Natural killer cell (primary cell): ENCODE measurements around the gene THSD7B. TPM values are rescaled to one million over a fixed set of nuclear protein-coding genes. Genes with fewer than 3 reads are reported as not detected.

Experiments
- ATAC-seq, 3 donors: fragments of 150-1000 bp in 2 of 3; fragments of 200-7000 bp in 1 of 3; cut with Tn5 transposase; 1 replicate in 1 of 3; 2 replicates in 2 of 3; pipeline ENCODE4 v1.10.0; 2021; ENCODE audit warnings: mild to moderate bottlenecking in 2 of 3, moderate library complexity in 2 of 3
- DNase-seq, 2 donors: peaks; one replicate each; pipeline versions ENCODE4 v3.0.0 to v3.0.0-alpha.2; 2013 to 2021; ENCODE audit warnings: mixed read lengths in 1 of 2
- H3K27ac ChIP-seq: one replicate; pipeline ENCODE4 v1.5.1; 2013; ENCODE audit warnings: mild to moderate bottlenecking, low read length
- H3K27me3 ChIP-seq: one replicate; pipeline ENCODE4 v1.6.1; 2013; ENCODE audit warnings: low read length; ENCODE audit not compliant: control insufficient read depth, insufficient read depth
- H3K36me3 ChIP-seq: one replicate; pipeline ENCODE4 v1.6.1; 2013; ENCODE audit warnings: low read length; ENCODE audit not compliant: control insufficient read depth, insufficient read depth
- H3K4me1 ChIP-seq: one replicate; pipeline ENCODE4 v1.6.1; 2013; ENCODE audit warnings: low read length; ENCODE audit not compliant: control insufficient read depth, insufficient read depth
- H3K4me3 ChIP-seq: one replicate; pipeline ENCODE4 v1.5.1; 2013; ENCODE audit warnings: low read length
- H3K9me3 ChIP-seq: one replicate; pipeline ENCODE4 v1.6.1; 2013; ENCODE audit warnings: low read length; ENCODE audit not compliant: control insufficient read depth, insufficient read depth
- H3K27ac Mint-ChIP-seq, 2 donors: one replicate each; pipeline ENCODE4 v1.8.0; 2022; ENCODE audit warnings: mild to moderate bottlenecking in 2 of 2, mixed read lengths in 2 of 2, moderate library complexity in 1 of 2
- H3K27me3 Mint-ChIP-seq, 2 donors: one replicate each; pipeline ENCODE4 v1.8.0; 2022; ENCODE audit warnings: low read depth in 2 of 2, mixed read lengths in 2 of 2
- H3K36me3 Mint-ChIP-seq: one replicate; pipeline ENCODE4 v1.8.0; 2022; ENCODE audit warnings: mixed read lengths
- H3K4me1 Mint-ChIP-seq, 2 donors: one replicate each; pipeline ENCODE4 v1.8.0; 2022; ENCODE audit warnings: mixed read lengths in 2 of 2
- H3K4me3 Mint-ChIP-seq: one replicate; pipeline ENCODE4 v1.8.0; 2022; ENCODE audit warnings: mild to moderate bottlenecking, moderate library complexity, mixed read lengths
- H3K9me3 Mint-ChIP-seq, 2 donors: one replicate each; pipeline ENCODE4 v1.8.0; 2022; ENCODE audit warnings: mixed read lengths in 2 of 2
- CTCF ChIP-seq: fragments of 200-600 bp; IDR thresholded peaks from one replicate; pipeline ENCODE4 v1.8.0; 2022; ENCODE audit warnings: antibody characterized with exemption
- WGBS: methylation state at CpG from one replicate; pipeline ENCODE4 v1.1.7; 2013; ENCODE audit warnings: missing lambda C conversion rate; ENCODE audit not compliant: insufficient coverage; 5-methylcytosine and 5-hydroxymethylcytosine counted together
- intact Hi-C: fragments of 100-400 bp; cut with micrococcal nuclease; formaldehyde crosslinking; loops from one replicate; pipeline ENCODE4 v1.14.2; 2022
- total RNA-seq, 4 donors: library from RNA; stranded (reverse); fragments of 120-200 nt in 1 of 4; gene quantifications; one replicate each; pipeline versions ENCODE4 v1.2.3 to v1.2.4, GENCODE V29; 2013 to 2022

The THSD7B gene
- total RNA-seq, 3 donors from 2014 or later (not counting 1 experiment from before 2014, with no cell fraction given): not detected

- 78% methylated on average over 2 of the region's 2 CpGs for WGBS
- no peaks in the 10 kb centered on the region for H3K4me1 Mint-ChIP-seq
Observed at GRCh38 chr2:137039482-137040152, 274.3 kb downstream of the THSD7B start.

GRCh38 chr2:137047369-137047768 lies 282.0 kb downstream of the THSD7B start:
- Histone ChIP-seq H3K4me3 (no peak overlapping the region), H3K27me3 (no peaks in the 10 kb centered on the region), H3K27ac (no peak overlapping the region), H3K9me3 (no peaks in the 10 kb centered on the region), H3K4me1 (no peaks in the 10 kb centered on the region), H3K36me3 (no peaks in the 10 kb centered on the region)
- Mint-ChIP-seq H3K27ac (no peak overlapping the region), H3K4me1 (no peaks in the 10 kb centered on the region), H3K4me3 (no peak overlapping the region), H3K27me3 (no peaks in the 10 kb centered on the region), H3K36me3 (no peaks in the 10 kb centered on the region), H3K9me3 (peaks cover 5 to 7% of the 10 kb centered on the region in 2 donors)
- 88% methylated on average over 5 of the region's 5 CpGs for WGBS
- intact Hi-C loops: no loop called here
- ATAC-seq: no peak
- no peak for TF ChIP-seq CTCF
- DNase-seq: no peak

More at GRCh38 chr2:137039482-137040152, 274.3 kb downstream of the THSD7B start:
- Mint-ChIP-seq H3K27ac (no peak overlapping the region), H3K4me3 (no peak overlapping the region), H3K9me3 (peaks cover 0 to 2% of the 10 kb centered on the region in 2 donors), H3K27me3 (no peaks in the 10 kb centered on the region), H3K36me3 (no peaks in the 10 kb centered on the region)
- DNase-seq (no peak), ATAC-seq (no peak)
- no peak for TF ChIP-seq CTCF
- H3K4me1 ChIP-seq: no peaks in the 10 kb centered on the region
- no peaks in the 10 kb centered on the region for H3K9me3 ChIP-seq
- H3K27ac ChIP-seq: no peak overlapping the region
- H3K4me3 ChIP-seq: no peak overlapping the region
- no peaks in the 10 kb centered on the region for H3K36me3 ChIP-seq
- H3K27me3 ChIP-seq: no peaks in the 10 kb centered on the region
- intact Hi-C loops: no loop called here

GRCh38 chr2:137048455-137048854 lies 283.1 kb downstream of the THSD7B start:
- Mint-ChIP-seq H3K27me3 (no peaks in the 10 kb centered on the region), H3K4me3 (no peak overlapping the region), H3K4me1 (no peaks in the 10 kb centered on the region), H3K36me3 (no peaks in the 10 kb centered on the region), H3K27ac (no peak overlapping the region), H3K9me3 (peaks cover 8 to 10% of the 10 kb centered on the region in 2 donors)
- H3K9me3 ChIP-seq: no peaks in the 10 kb centered on the region
- no peak for DNase-seq
- H3K36me3 ChIP-seq: no peaks in the 10 kb centered on the region
- no peak overlapping the region for H3K27ac ChIP-seq
- WGBS: 74% methylated on average over 5 of the region's 5 CpGs
- no peak for TF ChIP-seq CTCF
- ATAC-seq: no peak
- H3K4me1 ChIP-seq: no peaks in the 10 kb centered on the region
- H3K27me3 ChIP-seq: no peaks in the 10 kb centered on the region
- H3K4me3 ChIP-seq: no peak overlapping the region
- intact Hi-C loops: no loop called here

GRCh38 chr2:137049518-137049917 lies 284.2 kb downstream of the THSD7B start:
- Mint-ChIP-seq H3K9me3 (peaks cover 8 to 10% of the 10 kb centered on the region in 2 donors), H3K27ac (no peak overlapping the region)
- H3K4me1 ChIP-seq: no peaks in the 10 kb centered on the region

More at GRCh38 chr2:137049518-137049917, 284.2 kb downstream of the THSD7B start:
- Histone ChIP-seq H3K27ac (no peak overlapping the region), H3K9me3 (no peaks in the 10 kb centered on the region), H3K36me3 (no peaks in the 10 kb centered on the region), H3K4me3 (no peak overlapping the region), H3K27me3 (no peaks in the 10 kb centered on the region)
- no peaks in the 10 kb centered on the region for H3K27me3 Mint-ChIP-seq
- no peak for DNase-seq
- H3K4me1 Mint-ChIP-seq: no peaks in the 10 kb centered on the region
- H3K36me3 Mint-ChIP-seq: no peaks in the 10 kb centered on the region
- no peak overlapping the region for H3K4me3 Mint-ChIP-seq
- ATAC-seq: no peak
- TF ChIP-seq CTCF: no peak
- intact Hi-C loops: no loop called here
